ENCODE data around the gene TOMM6. TPM values are rescaled to one million over a fixed set of nuclear protein-coding genes. Genes with fewer than 3 reads are reported as not detected.

The TOMM6 gene
- total RNA-seq, 2 experiments from 2014 or later, result 167 to 202 TPM

DNA sequence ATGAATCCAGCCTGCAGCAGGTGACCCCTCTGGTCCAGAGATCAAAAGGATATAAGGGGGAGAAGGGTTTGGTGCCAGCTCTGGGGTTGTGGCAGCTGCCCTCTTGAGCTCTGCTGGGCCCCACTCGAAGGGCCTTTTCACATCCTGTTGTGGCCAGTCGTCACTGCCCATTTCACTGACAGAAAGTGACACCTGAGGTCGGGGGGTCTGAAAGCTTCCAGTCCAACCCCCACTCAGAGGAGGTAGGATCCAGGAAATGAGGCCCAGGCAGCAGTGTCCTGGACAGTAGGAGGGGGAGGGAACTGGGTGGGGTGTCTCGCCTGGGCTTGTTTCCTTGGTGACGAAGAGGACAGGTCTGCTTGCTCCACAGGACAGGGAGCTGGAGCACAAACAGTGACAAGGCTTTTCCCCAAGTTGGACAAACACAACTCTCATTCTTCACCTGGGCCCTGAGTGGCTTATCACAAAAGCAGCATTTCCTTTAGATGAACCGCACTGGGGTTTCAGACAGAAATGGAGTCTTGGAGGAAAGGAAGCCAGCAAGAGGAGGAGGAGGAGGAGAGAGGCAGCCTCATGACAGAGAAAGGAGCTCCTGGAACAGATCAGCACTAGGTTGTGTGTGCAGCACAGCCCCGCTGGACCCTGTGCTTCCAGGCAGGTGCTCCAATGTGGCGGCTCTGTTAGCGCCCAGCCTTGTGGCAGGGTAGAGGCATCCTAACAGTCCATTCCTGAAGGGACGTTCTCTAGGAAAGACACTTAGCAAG, 18.8 kb upstream of the TOMM6 start:
- POLR2A ChIA-PET, result interaction anchor here (0.7 kb wide), 1 partner anchor 538 kb away, joined by 3 read pairs; no protein-coding TSS in a partner anchor

DNA sequence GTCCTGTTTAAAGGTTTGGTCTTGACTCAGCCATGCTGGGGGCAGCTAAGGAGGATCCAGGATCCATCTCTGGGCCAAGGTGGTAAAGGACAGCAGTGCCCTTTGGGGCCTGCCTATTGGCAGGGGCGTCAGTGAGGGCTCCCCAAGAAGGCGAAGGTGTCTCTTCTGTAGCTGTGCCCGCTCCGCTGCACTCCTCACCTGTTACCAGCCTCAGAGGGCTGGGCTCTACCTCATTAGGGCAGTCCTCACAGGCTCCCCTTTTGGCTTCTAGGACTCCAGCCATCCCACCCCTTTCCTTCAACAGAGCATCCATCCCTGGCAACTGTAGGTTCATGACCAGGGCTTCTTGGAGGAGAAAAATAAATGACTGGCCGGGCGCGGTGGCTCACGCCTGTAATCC, 18.1 kb upstream of the TOMM6 start:
- peaks cover 16% of the 10 kb centered on the region for H3K4me1 Mint-ChIP-seq
- no peaks in the 10 kb centered on the region for H3K9me3 Mint-ChIP-seq
- H3K4me3 Mint-ChIP-seq, result no peak overlapping the region
- DNase-seq, result no peak
- H3K27me3 Mint-ChIP-seq, result no peaks in the 10 kb centered on the region
- CTCF ChIA-PET, result interaction anchor here (0.6 to 1.3 kb wide), 5 partner anchors 8 to 284 kb away, joined by 3 to 5 read pairs (median 3); partner anchors contain the start of gene TOMM6
- POLR2A ChIA-PET, result interaction anchor here (0.7 kb wide), 1 partner anchor 537 kb away, joined by 3 read pairs; no protein-coding TSS in a partner anchor
- peaks cover 8% of the 10 kb centered on the region for H3K36me3 Mint-ChIP-seq (ENCODE audit: low read depth)
- H3K27ac Mint-ChIP-seq, result peak overlapping the region; percentile 54

More for the DNA sequence above, 18.8 kb upstream of the TOMM6 start:
- DNase-seq, result no peak
- Mint-ChIP-seq H3K4me1 (peaks cover 16% of the 10 kb centered on the region), H3K27ac (peak overlapping the region; percentile 47), H3K36me3 (ENCODE audit: low read depth) (peaks cover 8% of the 10 kb centered on the region), H3K9me3 (no peaks in the 10 kb centered on the region), H3K27me3 (no peaks in the 10 kb centered on the region), H3K4me3 (no peak overlapping the region)
- CTCF ChIA-PET, result interaction anchor here (0.6 to 1.8 kb wide), 7 partner anchors 9 to 283 kb away, joined by 3 to 5 read pairs (median 3); partner anchors contain the start of gene TOMM6

DNA sequence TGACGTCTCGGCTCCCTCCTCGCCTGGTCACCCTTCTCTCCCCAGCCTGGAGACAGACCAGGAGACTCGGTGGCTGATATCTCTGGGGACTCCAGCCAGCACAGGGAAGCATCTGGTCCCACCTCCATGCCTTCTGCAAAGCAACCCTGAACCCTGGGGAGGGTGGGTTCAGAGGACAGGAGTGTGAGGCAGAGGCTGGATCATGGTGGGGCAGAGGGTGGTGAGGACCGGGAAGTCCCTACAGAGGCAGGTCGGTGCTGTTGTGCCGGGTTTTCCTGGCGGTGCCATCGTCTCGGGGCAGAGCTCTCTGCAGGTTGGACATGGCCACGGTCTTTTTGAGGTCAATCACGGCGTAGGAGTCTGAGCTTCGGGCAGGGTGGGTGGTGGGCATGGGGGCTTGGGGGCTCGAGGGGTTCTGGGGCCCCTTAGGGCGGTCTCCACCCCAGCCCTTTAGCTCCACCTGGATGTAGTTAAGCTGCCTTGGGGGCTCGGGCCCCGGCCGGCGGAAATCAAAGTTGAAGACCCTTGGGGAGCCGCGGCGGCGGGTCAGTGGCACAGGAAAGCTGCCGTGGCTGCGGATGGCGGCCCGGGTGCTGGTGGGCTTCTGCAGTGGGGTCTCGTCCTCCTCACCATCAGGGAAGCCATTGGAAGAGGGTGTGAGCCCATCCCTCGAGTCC, 17.0 kb upstream of the TOMM6 start:
- no peak for DNase-seq
- Mint-ChIP-seq H3K27ac (peak overlapping the region; percentile 9), H3K4me3 (no peak overlapping the region), H3K4me1 (peaks cover 16% of the 10 kb centered on the region), H3K27me3 (no peaks in the 10 kb centered on the region), H3K36me3 (ENCODE audit: low read depth) (peaks cover 11% of the 10 kb centered on the region), H3K9me3 (no peaks in the 10 kb centered on the region)
- ChIA-PET POLR2A (no interaction called here), CTCF (interaction anchor here (1.4 kb wide), 1 partner anchor 20 kb away, joined by 3 read pairs; no protein-coding TSS in a partner anchor)

DNA sequence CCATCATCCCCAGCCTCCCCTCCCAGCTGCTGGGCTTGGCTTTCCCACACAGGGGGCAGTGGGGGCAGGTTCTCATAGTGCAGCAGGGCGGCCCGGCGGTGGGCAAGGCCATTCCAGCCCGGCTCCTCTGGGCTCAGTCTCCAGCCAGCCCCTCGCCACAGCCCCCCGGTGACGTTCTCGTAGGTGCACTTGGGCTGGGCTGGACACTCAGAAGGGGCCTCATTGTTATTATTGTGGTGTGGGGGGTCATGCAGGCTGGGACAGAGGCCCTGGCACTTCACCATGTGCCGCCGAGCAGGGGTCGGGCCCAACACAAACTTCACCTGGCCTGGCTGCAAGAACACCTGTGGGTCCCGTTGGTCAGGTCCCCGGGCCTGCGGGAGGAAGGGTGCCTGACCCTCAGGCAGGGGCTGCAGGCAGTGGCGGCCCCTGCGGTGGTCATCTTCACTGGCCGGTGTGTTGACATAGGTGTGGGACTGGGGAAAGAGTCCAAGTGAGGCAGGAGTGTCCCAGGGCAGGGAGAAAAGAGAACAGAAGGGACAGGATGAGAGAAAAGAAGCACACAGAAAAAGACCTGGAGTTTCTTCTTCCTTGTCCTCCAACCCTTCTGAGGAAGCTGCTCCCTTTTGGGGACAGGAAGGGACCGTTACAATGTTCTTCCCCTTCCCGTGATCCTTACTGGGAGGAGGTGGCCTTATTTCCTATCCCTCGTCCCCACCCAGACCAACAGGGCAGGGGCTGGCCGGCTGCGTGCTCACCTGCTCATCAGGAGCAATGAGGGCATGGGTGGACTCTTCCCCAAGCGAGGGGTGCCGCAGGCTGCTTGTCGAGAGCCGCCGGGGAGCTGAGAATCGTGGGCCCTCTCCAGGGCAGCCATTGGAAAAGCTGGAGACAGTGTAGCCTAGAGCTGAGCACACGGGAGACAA, 16.2 kb upstream of the TOMM6 start:
- Mint-ChIP-seq H3K36me3 (ENCODE audit: low read depth) (peaks cover 11% of the 10 kb centered on the region), H3K9me3 (no peaks in the 10 kb centered on the region), H3K27ac (no peak overlapping the region), H3K4me1 (peaks cover 16% of the 10 kb centered on the region), H3K27me3 (no peaks in the 10 kb centered on the region), H3K4me3 (no peak overlapping the region)
- POLR2A ChIA-PET, result no interaction called here
- no peak for DNase-seq
- CTCF ChIA-PET, result interaction anchor here (1.4 to 1.6 kb wide), 3 partner anchors 16 to 66 kb away, joined by 3 to 8 read pairs (median 3); partner anchors contain the start of gene TOMM6

DNA sequence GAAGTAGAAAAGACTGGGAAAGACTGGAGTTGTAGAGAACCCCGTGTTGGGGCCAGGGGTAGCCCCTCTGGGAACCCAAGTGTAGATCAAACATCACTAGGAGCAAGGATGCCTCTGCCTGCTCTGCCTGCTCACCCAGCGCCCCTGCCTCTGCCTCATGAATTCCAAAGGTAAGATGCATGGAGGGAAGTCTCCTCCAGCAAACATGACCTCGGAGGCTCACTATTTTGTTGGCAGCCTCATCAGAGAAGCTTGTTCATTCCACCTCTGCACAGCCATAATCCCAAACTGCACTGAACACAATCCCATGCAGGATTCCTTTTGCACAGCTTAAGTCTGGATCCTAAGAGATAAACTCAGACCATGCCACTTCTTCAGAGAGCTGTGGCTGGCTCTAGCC, 12.7 kb upstream of the TOMM6 start:
- H3K4me3 Mint-ChIP-seq, result no peak overlapping the region
- CTCF ChIA-PET, result interaction anchor here (1.0 to 5.8 kb wide), 4 partner anchors 11 to 318 kb away, joined by 3 to 49 read pairs (median 3); partner anchors contain the start of gene TOMM6
- peaks cover 9% of the 10 kb centered on the region for H3K4me1 Mint-ChIP-seq
- H3K9me3 Mint-ChIP-seq, result no peaks in the 10 kb centered on the region
- peaks cover 13% of the 10 kb centered on the region for H3K36me3 Mint-ChIP-seq (ENCODE audit: low read depth)
- no peak overlapping the region for H3K27ac Mint-ChIP-seq
- POLR2A ChIA-PET, result no interaction called here
- no peak for DNase-seq
- peaks cover under 1% of the 10 kb centered on the region for H3K27me3 Mint-ChIP-seq

DNA sequence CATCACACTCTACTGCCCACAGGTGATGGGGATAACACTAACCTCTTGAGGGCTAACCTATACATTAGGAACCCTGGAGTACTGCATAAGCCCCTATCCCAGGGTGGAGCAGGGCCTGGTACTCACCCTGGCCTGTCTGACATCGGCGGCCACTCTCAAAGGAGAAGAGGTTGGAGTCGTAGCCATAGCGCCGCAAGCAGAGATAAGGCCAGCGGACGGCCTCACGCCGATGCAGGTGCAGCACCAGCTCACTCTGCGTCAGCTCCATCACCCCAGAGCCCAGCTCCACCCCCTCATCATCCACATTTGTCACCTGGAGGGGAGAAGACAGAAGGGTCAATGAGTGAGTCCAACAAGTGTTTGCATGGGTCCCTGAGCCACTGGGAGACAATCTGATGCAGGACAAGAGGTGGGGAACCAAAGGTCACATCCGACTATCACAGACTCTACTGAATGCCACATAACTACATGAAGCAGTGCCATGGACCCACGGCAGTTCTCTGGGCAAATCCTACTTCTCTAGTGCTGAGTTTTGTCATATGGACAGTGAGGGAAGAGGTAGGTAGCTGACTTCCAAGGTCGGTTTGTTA, 12.1 kb upstream of the TOMM6 start:
- Mint-ChIP-seq H3K4me1 (peaks cover 12% of the 10 kb centered on the region), H3K9me3 (no peaks in the 10 kb centered on the region), H3K4me3 (no peak overlapping the region), H3K27me3 (peaks cover 3% of the 10 kb centered on the region), H3K27ac (no peak overlapping the region), H3K36me3 (ENCODE audit: low read depth) (peaks cover 13% of the 10 kb centered on the region)
- no peak for DNase-seq
- POLR2A ChIA-PET, result no interaction called here
- CTCF ChIA-PET, result interaction anchor here (1.0 to 5.8 kb wide), 5 partner anchors 11 to 317 kb away, joined by 3 to 49 read pairs (median 3); partner anchors contain the start of gene TOMM6

DNA sequence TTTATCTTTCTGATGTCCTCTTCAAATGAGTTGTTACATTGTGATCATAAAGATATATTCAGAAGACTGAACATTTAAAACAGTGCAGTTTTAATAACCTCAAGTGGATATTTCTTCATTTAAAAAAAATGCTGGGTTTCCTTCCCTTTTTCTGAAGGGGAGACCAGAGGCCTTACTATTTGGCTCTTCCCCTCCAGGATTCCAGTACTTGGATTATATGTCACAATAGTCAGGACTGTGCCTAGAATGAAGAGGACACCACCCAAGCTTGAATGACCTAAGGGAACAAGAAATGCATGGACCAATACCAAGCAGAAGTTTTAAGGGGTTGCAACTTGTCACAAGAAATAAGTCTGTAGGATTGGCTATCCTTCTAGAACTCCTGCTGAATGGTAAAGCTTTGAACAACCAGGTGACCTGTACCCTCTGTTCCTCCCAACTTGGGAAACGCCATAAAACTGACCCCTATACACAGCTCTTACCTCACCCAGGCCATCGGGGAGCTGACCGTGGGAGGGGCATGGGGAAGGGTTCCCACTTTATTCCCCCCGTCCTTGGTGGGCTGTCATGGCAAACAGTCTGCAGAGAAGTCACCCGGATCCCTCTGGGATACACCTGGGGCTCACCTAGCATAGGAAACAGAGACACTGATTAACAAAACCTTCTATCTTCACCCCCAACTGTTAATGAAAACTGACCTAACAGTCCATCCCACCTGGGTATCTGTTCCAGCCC, 9.8 kb upstream of the TOMM6 start:
- POLR2A ChIA-PET, result no interaction called here
- H3K4me1 Mint-ChIP-seq, result peaks cover 23% of the 10 kb centered on the region
- H3K9me3 Mint-ChIP-seq, result no peaks in the 10 kb centered on the region
- no peak overlapping the region for H3K27ac Mint-ChIP-seq
- peaks cover 14% of the 10 kb centered on the region for H3K27me3 Mint-ChIP-seq
- peaks cover 5% of the 10 kb centered on the region for H3K36me3 Mint-ChIP-seq (ENCODE audit: low read depth)
- CTCF ChIA-PET, result interaction anchor here (0.8 to 5.8 kb wide), 6 partner anchors 8 to 327 kb away, joined by 3 to 49 read pairs (median 4); partner anchors contain the start of gene TOMM6
- H3K4me3 Mint-ChIP-seq, result no peak overlapping the region
- no peak for DNase-seq

DNA sequence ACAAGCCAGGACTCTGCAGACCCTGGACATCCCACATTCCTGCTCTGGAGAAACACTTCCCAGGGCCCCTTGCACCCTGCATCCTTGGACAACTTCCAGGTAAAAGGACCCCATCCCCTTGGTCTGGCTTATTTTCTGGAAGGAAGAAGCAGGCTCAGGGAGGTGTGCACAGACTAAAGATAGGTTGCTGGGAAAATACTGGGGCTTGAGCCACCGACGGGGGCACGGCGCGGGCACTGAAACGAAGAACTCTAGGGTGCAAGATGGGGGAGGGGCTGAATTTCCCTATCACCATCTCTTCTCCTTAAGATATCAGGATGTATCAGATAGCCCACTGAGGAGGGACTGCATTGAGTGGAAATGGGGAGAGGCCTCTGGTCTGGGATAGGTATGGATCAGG, 8.6 kb upstream of the TOMM6 start:
- Mint-ChIP-seq H3K9me3 (no peaks in the 10 kb centered on the region), H3K27ac (peak overlapping the region; percentile 7), H3K4me1 (peaks cover 23% of the 10 kb centered on the region), H3K27me3 (peaks cover 14% of the 10 kb centered on the region), H3K4me3 (peak overlapping the region; percentile 79), H3K36me3 (ENCODE audit: low read depth) (peaks cover 5% of the 10 kb centered on the region)
- POLR2A ChIA-PET, result no interaction called here
- DNase-seq, result no peak
- CTCF ChIA-PET, result interaction anchor here (0.9 to 5.8 kb wide), 4 partner anchors 7 to 326 kb away, joined by 3 to 49 read pairs (median 4); partner anchors contain the start of gene TOMM6

DNA sequence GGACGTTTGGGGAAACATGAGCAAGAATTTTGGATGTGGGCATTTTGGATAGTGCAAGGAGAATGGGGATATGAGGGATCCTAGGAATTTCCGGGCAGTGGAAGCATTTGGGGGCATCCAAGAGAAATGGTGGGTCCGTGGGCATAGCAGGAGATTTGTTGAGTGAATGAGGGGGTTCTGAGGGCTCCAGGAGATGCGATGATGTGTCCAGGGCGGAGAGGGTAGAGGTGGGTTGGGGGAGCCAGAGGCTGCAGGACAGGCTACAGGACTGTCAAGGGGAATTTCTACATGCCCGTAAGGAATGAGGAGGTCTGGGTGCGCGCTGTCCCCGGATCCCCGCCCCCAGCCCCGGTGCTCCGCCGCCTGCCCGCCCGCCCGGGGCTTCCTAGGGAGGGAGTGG, 8.2 kb upstream of the TOMM6 start:
- H3K36me3 Mint-ChIP-seq (ENCODE audit: low read depth), result peaks cover 5% of the 10 kb centered on the region
- ChIA-PET POLR2A (no interaction called here), CTCF (interaction anchor here (0.7 kb wide), 1 partner anchor 375 kb away, joined by 3 read pairs; no protein-coding TSS in a partner anchor)
- peak overlapping the region; percentile 72 for H3K27ac Mint-ChIP-seq
- H3K9me3 Mint-ChIP-seq, result no peaks in the 10 kb centered on the region
- peaks cover 23% of the 10 kb centered on the region for H3K4me1 Mint-ChIP-seq
- DNase-seq, result no peak
- H3K4me3 Mint-ChIP-seq, result peak overlapping the region; percentile 79
- peaks cover 14% of the 10 kb centered on the region for H3K27me3 Mint-ChIP-seq

DNA sequence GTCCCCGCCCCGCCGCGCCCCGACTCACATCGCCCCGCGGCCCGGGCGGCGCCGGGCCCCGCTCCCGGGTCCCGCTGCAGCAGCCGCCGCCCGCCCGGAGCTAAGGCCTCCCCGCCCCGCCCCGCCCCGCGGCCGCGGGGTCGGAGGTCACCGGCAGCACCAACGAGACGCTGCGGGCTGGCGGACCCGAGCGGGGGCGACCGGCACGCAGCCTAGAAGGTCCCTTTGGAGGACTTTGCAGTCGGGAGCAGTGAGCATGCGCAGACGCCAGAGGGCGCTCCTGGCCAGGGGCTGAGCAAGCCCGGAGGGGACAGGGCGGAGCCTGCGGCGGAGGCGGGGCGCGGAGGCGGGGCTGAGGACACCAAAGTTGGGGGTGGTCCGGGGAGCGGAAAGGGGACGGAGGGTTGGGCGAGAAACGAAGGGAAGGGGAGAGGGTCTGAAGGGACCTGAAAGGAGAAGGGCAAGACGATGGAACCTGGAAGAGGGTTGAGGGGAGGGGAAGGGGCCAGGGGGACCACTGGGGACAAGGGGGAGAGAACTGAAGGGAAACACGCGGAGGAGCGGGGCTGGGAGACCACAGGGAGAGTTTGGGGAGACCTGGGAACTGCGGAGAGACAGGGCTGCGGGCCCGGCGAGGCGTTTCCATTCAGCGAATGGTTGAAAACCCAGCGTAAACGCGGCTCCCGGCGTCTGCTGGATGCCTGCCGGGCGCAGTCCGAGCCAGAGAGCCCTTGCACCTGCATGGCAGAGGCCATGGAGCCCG, 7.5 kb upstream of the TOMM6 start, which contains the start of gene FRS3:
Gene FRS3, minus strand, starts transcription at position 113 of the 763 bp plus-strand sequence. CDS start 2,913 bp downstream, outside the sequence.
- ChIA-PET POLR2A (no interaction called here), CTCF (interaction anchor here (0.7 kb wide), 1 partner anchor 374 kb away, joined by 3 read pairs; no protein-coding TSS in a partner anchor)
- Mint-ChIP-seq H3K27me3 (peaks cover 14% of the 10 kb centered on the region), H3K36me3 (ENCODE audit: low read depth) (peaks cover 2% of the 10 kb centered on the region), H3K27ac (peak within 1 kb of the TSS; percentile 72), H3K4me1 (peaks cover 23% of the 10 kb centered on the region), H3K4me3 (peak within 1 kb of the TSS; percentile 87), H3K9me3 (no peaks in the 10 kb centered on the region)
- peak; percentile 98 for DNase-seq

Data from activated CD4-positive, alpha-beta T cell treated with anti-CD3 and anti-CD28 coated beads, Interleukin-2, amount 10 ng/mL, durations not matched to agents 7 days and 5 days (primary cell).